Measurements from ENCODE around the gene PIK3CD. TPM values are rescaled to one million over a fixed set of nuclear protein-coding genes. Genes with fewer than 3 reads are reported as not detected.

PIK3CD gene
- total and polyA plus RNA-seq, 2 of the 4 experiments (the other 2 are of a cell fraction), result 5.0 to 12.1 TPM

- H3K4me1 ChIP-seq (ENCODE audit: control insufficient read depth, insufficient read depth, low read length), result no peaks in the 10 kb centered on the region; the same call in 1 of the 2 replicates
- H3K4me2 ChIP-seq (ENCODE audit: low read depth, low read length), result no peak overlapping the region
- ATAC-seq (ENCODE audit: low read depth) (no peak), DNase-seq (no peak)
- H3K18ac ChIP-seq (ENCODE audit: low read depth, low read length), result no peak overlapping the region
- H3K9me3 ChIP-seq (ENCODE audit: control insufficient read depth, insufficient read depth, low read length), result no peaks in the 10 kb centered on the region
- H3K9ac ChIP-seq (ENCODE audit: low read depth, low read length), result no peak overlapping the region
- no peak overlapping the region for H3K23ac ChIP-seq (ENCODE audit: low read depth, low read length)
- no peak overlapping the region for H3K27ac ChIP-seq (ENCODE audit: insufficient read depth, low read length)
- no peak overlapping the region for H2BK20ac ChIP-seq (ENCODE audit: low read depth, low read length)
- BruUV-seq (replicated peaks), result no TSS peak
- H3K4ac ChIP-seq (ENCODE audit: low read depth, low read length), result no peak overlapping the region
- intact Hi-C loops (cut with micrococcal nuclease), result no loop called here
- H3K27me3 ChIP-seq (ENCODE audit: control insufficient read depth, insufficient read depth, low read length), result no peaks in the 10 kb centered on the region
- H3K4me3 ChIP-seq (ENCODE audit: insufficient read depth, low read depth, low read length), result no peak overlapping the region
- no peak overlapping the region for H2BK120ac ChIP-seq (ENCODE audit: low read depth, low read length)
- no peak overlapping the region for H3K14ac ChIP-seq (replicated peaks; ENCODE audit: low read depth, low read length)
- H3K56ac ChIP-seq (ENCODE audit: extremely low read depth, insufficient read depth, low read length), result no peak overlapping the region
- H2AK5ac ChIP-seq (ENCODE audit: low read depth, low read length), result no peak overlapping the region
- no peak overlapping the region for H4K8ac ChIP-seq (ENCODE audit: low read depth in 2 of 2, low read length in 2 of 2)
- H3K36me3 ChIP-seq (ENCODE audit: control insufficient read depth, insufficient read depth, low read length), result peaks cover 29% of the 10 kb centered on the region; the same call in 1 of the 2 replicates
- H4K20me1 ChIP-seq (ENCODE audit: insufficient read depth, low read length), result no peaks in the 10 kb centered on the region; the same call in 1 of the 2 replicates
- H2AK9ac ChIP-seq (replicated peaks; ENCODE audit: low read depth, low read length, poor library complexity), result peak overlapping the region; percentile 13
- no peaks in the 10 kb centered on the region for H3K9me1 ChIP-seq (ENCODE audit: insufficient read depth, low read length)
- H2AFZ ChIP-seq (replicated peaks; ENCODE audit: low read length, poor library complexity), result no peak overlapping the region
- ChIA-PET POLR2A (ENCODE audit: unreplicated experiment) (no interaction called here), CTCF (no interaction called here)
- no peak overlapping the region for H4K91ac ChIP-seq (ENCODE audit: insufficient read depth, low read depth, low read length)
- H4K5ac ChIP-seq (ENCODE audit: low read depth, low read length), result no peak overlapping the region
- in situ Hi-C loops (cut with MboI; ENCODE audit: low sequenced_read_pairs), result no loop called here
- 93% methylated on average over 20 of the region's 26 CpGs; no CpG with 5 or more reads in 1 of the 2 experiments for WGBS, 2 experiments (ENCODE audit: extremely low coverage in 2 of 2, insufficient read length in 1 of 2)
- no peak overlapping the region for H2BK15ac ChIP-seq (ENCODE audit: low read depth, low read length)
- dilution Hi-C loops (cut with HindIII; ENCODE audit: low sequenced_read_pairs, unreplicated experiment), result no loop called here
- 0 out of 4 replicates have a peak, but pooled peaks cover 0 to under 1% of the 10 kb centered on the region in 2 experiments for H3K79me1 ChIP-seq (ENCODE audit: low read depth in 1 of 2, low read length in 2 of 2)
- H2BK5ac ChIP-seq (ENCODE audit: low read depth, low read length, poor library complexity, severe bottlenecking), result no peak overlapping the region
- TF ChIP-seq RCOR1 (IDR thresholded peaks at IDR 0.05; ENCODE audit: insufficient replicate concordance, low read length), result no peak
- TF ChIP-seq POLR2A (IDR thresholded peaks at IDR 0.05; ENCODE audit: low read depth, low read length), result no peak
- no peak for TF ChIP-seq CHD1 (IDR thresholded peaks at IDR 0.05; ENCODE audit: low read depth, low read length)
- no peak for TF ChIP-seq CTCF (conservative IDR thresholded peaks at IDR 0.05; ENCODE audit: low read depth, low read length)
- TF ChIP-seq NFE2L2 (IDR thresholded peaks at IDR 0.05; ENCODE audit: low read depth, low read length), result no peak
- no peak for TF ChIP-seq CEBPB (IDR thresholded peaks at IDR 0.05; ENCODE audit: low read depth, low read length)
- no peak for TF ChIP-seq SMC3 (IDR thresholded peaks at IDR 0.05; ENCODE audit: low read depth, low read length)
- no peak for TF ChIP-seq USF2 (IDR thresholded peaks at IDR 0.05; ENCODE audit: low read depth, low read length)
- no peak for TF ChIP-seq RAD21 (IDR thresholded peaks at IDR 0.05; ENCODE audit: low read length)
- no peak for TF ChIP-seq MXI1 (IDR thresholded peaks at IDR 0.05; ENCODE audit: borderline replicate concordance, low read depth, low read length)
- TF ChIP-seq BHLHE40 (IDR thresholded peaks at IDR 0.05; ENCODE audit: low read depth, low read length), result no peak
- no peak for TF ChIP-seq MAZ (IDR thresholded peaks at IDR 0.05; ENCODE audit: borderline replicate concordance, low read depth, low read length)
- no peak for TF ChIP-seq RFX5 (IDR thresholded peaks at IDR 0.05; ENCODE audit: low read depth, low read length)
- no peak for TF ChIP-seq MAFK (IDR thresholded peaks at IDR 0.05; ENCODE audit: low read depth, low read length)
- no peak for TF ChIP-seq FOS (IDR thresholded peaks at IDR 0.05; ENCODE audit: low read depth, low read length)
These were observed 49.4 kb upstream of the PIK3CD start for GRCh38 chr1:9601942-9602793.

All from IMR-90 (cell line).